CD4-positive, CD25-positive, alpha-beta regulatory T cell (primary cell): ENCODE measurements around the gene TTC27. TPM values are rescaled to one million over a fixed set of nuclear protein-coding genes. Genes with fewer than 3 reads are reported as not detected.
A peak's percentile ranks its signal among the peaks of the same experiment; 100 is the strongest.
"Not testable (repeated sequence)": the region's sequence is repeated elsewhere in the genome, so short reads cannot be mapped to it uniquely, and the experiment has no call there.

Experiments used
- ATAC-seq, 2 donors: fragments of 150-1000 bp; cut with Tn5 transposase; one replicate each; pipeline ENCODE4 v1.10.0; 2021; ENCODE audit warnings: low read depth in 2 of 2, moderate number of reproducible peaks in 2 of 2, moderate library complexity in 1 of 2
- DNase-seq, 3 donors: peaks; one replicate each; pipeline versions ENCODE4 v3.0.0 to v3.0.0-alpha.2; 2012 to 2022; ENCODE audit warnings: mixed read lengths in 1 of 3
- H3K27ac ChIP-seq: one replicate; pipeline ENCODE4 v1.7.0; 2013; ENCODE audit warnings: mild to moderate bottlenecking, low read length; ENCODE audit not compliant: insufficient read depth, poor library complexity, severe bottlenecking
- H3K27me3 ChIP-seq: one replicate; pipeline ENCODE4 v1.7.0; 2013; ENCODE audit warnings: low read length; ENCODE audit not compliant: control insufficient read depth, insufficient read depth
- H3K36me3 ChIP-seq: one replicate; pipeline ENCODE4 v1.7.0; 2013; ENCODE audit warnings: mild to moderate bottlenecking, low read length, moderate library complexity; ENCODE audit not compliant: control insufficient read depth, insufficient read depth
- H3K4me1 ChIP-seq: 2 replicates; pipeline ENCODE4 v1.7.0; 2013; ENCODE audit warnings: mild to moderate bottlenecking, low read length; ENCODE audit not compliant: insufficient read depth, control insufficient read depth, poor library complexity, severe bottlenecking
- H3K4me3 ChIP-seq: one replicate; pipeline ENCODE4 v1.7.0; 2013; ENCODE audit warnings: low read depth, mild to moderate bottlenecking, low read length, moderate library complexity
- H3K9me3 ChIP-seq, 2 experiments: 1 replicate in 1 of 2; 2 replicates in 1 of 2; pipeline ENCODE4 v1.7.0; 2013; ENCODE audit warnings: low read length in 2 of 2, mild to moderate bottlenecking in 1 of 2, moderate library complexity in 1 of 2; ENCODE audit not compliant: control insufficient read depth in 2 of 2
- H3K27ac Mint-ChIP-seq, 3 donors: one replicate each; pipeline ENCODE4 v1.8.0; 2020 to 2022; ENCODE audit warnings: mild to moderate bottlenecking in 3 of 3, mixed read lengths in 3 of 3, moderate library complexity in 2 of 3
- H3K27me3 Mint-ChIP-seq: one replicate; pipeline ENCODE4 v1.8.0; 2022; ENCODE audit warnings: mild to moderate bottlenecking, mixed read lengths
- H3K36me3 Mint-ChIP-seq: one replicate; pipeline ENCODE4 v1.8.0; 2020; ENCODE audit warnings: mixed read lengths
- H3K4me1 Mint-ChIP-seq, 4 donors: one replicate each; pipeline ENCODE4 v1.8.0; 2020 to 2022; ENCODE audit warnings: mixed read lengths in 4 of 4, mild to moderate bottlenecking in 1 of 4
- H3K4me3 Mint-ChIP-seq, 4 donors: one replicate each; pipeline ENCODE4 v1.8.0; 2020 to 2022; ENCODE audit warnings: mild to moderate bottlenecking in 4 of 4, mixed read lengths in 4 of 4, moderate library complexity in 3 of 4
- H3K9me3 Mint-ChIP-seq, 7 donors: one replicate each; pipeline ENCODE4 v1.8.0; 2020 to 2022; ENCODE audit warnings: mixed read lengths in 7 of 7, mild to moderate bottlenecking in 3 of 7, moderate library complexity in 2 of 7
- polyA plus RNA-seq, 4 donors: library from polyadenylated mRNA; unstranded; fragments of 300-500 nt; fragmentation: Illumina TruSeq; gene quantifications; one replicate each; pipeline ENCODE4 v1.2.3, GENCODE V29; 2021
- total RNA-seq: library from RNA; stranded (reverse); gene quantifications from one replicate; pipeline ENCODE4 v1.2.3, GENCODE V29; 2022

Gene TTC27
- total and polyA plus RNA-seq, 5 donors from 2014 or later = 18.6 to 25.5 (median 23.6) TPM

DNA sequence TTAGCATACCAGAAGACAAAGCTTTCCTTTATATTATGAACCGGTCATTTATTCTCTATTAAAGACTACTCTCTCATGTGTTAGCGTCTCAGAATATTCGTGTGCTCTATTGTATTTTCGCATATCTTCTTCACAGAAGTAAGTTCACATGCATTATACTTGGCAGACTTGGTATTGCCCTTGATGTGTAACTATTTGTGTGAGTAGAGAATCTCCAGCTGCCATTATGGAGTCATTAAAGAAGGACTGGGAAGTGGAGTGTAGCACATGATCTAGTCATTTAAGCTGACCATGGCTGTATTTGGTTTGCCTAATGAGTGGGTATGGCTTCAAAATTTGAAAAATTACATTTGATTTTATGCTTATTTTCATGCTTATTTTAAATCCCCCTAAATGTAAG, 92.9 kb downstream of the TTC27 start:
- Mint-ChIP-seq H3K4me1 (peaks cover 10 to 27% (median 11%) of the 10 kb centered on the region in 4 donors), H3K36me3 (peaks cover 44% of the 10 kb centered on the region), H3K4me3 (no peak overlapping the region), H3K27me3 (no peaks in the 10 kb centered on the region), H3K27ac (no peak overlapping the region), H3K9me3 (peaks cover 0 to 9% (median 0%) of the 10 kb centered on the region in 7 donors)
- ATAC-seq = no peak
- Histone ChIP-seq H3K4me3 (no peak overlapping the region), H3K36me3 (peaks cover 4% of the 10 kb centered on the region), H3K27me3 (no peaks in the 10 kb centered on the region), H3K9me3 (peaks cover 0 to 1% of the 10 kb centered on the region in 2 experiments), H3K27ac (no peak overlapping the region), H3K4me1 (no peaks in the 10 kb centered on the region)
- no peak for DNase-seq

DNA sequence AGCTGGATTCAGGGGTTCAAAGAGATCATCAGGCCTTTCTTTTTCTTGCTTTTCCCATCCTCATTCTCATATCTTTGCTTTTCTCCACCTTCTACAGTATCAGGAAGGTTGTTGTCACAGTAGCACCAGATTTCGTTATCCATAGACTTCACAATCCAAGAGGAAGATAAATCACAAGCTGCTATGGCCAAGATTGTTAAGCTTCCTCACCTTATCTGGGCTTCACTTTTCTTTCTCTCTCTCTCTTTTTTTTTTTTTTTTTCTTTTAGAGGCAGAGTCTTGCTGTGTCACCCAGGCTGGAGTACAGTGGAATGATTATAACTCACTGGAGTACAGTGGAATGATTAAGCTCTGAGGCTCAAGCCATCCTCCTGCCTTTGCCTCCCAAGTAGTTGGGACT, 93.5 kb downstream of the TTC27 start:
- H3K4me1 Mint-ChIP-seq = peaks cover 6 to 24% (median 7%) of the 10 kb centered on the region in 4 donors
- H3K27me3 Mint-ChIP-seq = no peaks in the 10 kb centered on the region
- ATAC-seq (no peak), DNase-seq (no peak)
- Histone ChIP-seq H3K27ac (no peak overlapping the region), H3K4me3 (no peak overlapping the region), H3K9me3 (peaks cover 0 to 1% of the 10 kb centered on the region in 2 experiments), H3K36me3 (peaks cover 4% of the 10 kb centered on the region), H3K27me3 (no peaks in the 10 kb centered on the region), H3K4me1 (no peaks in the 10 kb centered on the region)
- H3K4me3 Mint-ChIP-seq = no peak overlapping the region
- H3K36me3 Mint-ChIP-seq = peaks cover 47% of the 10 kb centered on the region
- peaks cover 0 to 10% (median 0%) of the 10 kb centered on the region in 7 donors for H3K9me3 Mint-ChIP-seq
- H3K27ac Mint-ChIP-seq = no peak overlapping the region

DNA sequence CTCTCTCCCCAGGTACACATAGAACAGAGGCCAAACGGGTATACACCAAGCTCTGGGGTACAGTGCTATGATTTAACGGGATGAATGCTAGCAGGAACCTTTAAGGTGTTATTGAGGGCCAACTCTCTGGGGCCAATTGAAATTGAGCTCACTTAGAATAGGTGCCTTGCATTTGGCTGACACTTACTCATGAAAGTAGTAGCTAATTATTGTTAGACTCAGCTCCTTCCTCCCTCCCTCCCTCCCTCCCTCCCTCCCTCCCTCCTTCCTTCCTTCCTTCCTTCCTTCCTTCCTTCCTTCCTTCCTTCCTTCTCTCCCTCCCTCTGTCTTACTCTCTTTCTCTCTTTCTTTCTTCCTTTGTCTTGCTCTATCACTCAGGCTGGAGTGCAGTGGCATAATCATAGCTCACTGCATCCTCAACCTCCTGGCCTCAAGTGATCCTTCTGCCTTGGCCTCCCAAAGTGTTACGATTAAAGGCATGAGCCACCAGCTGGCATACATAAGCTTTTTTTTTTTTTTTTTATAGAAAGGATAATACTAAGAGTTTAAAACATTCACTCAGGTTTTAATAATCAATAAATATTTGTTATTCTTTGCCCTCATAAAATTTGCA, 95.7 kb downstream of the TTC27 start:
- DNase-seq (no peak), ATAC-seq (no peak)
- Histone ChIP-seq H3K4me1 (no peaks in the 10 kb centered on the region), H3K27ac (no peak overlapping the region), H3K4me3 (no peak overlapping the region), H3K27me3 (no peaks in the 10 kb centered on the region), H3K9me3 (peaks cover 0 to 1% of the 10 kb centered on the region in 2 experiments), H3K36me3 (peaks cover 4% of the 10 kb centered on the region)
- Mint-ChIP-seq H3K27me3 (no peaks in the 10 kb centered on the region), H3K27ac (peak overlapping the region in 1 of 3 donors; percentile 8), H3K9me3 (peaks cover 0 to 12% (median 0%) of the 10 kb centered on the region in 7 donors), H3K36me3 (peaks cover 47% of the 10 kb centered on the region), H3K4me3 (peak overlapping the region in 1 of 4 donors; percentile 50), H3K4me1 (peaks cover 0 to 21% (median 7%) of the 10 kb centered on the region in 4 donors)

DNA sequence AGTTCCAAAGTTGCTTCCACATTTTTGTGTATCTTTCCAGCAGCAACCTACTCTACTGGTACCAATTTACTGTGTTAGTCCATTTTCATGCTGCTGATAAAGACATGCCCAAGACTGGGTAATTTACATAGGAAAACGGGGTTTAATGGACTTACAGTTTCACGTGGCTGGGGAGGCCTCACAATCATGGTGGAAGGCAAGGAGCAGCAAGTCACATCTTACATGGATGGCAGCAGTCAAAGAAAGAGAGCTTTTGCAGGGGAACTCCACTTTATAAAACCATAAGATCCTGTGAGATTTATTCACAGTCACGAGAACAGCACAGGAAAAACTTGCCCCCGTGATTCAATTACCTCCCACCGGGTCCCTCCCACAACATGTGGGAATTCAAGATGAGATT, 98.8 kb downstream of the TTC27 start:
- DNase-seq, H3K9me3 ChIP-seq, H3K36me3 ChIP-seq, H3K27me3 ChIP-seq, H3K4me3 ChIP-seq, H3K27me3 Mint-ChIP-seq, H3K4me3 Mint-ChIP-seq, H3K27ac ChIP-seq, H3K4me1 ChIP-seq, ATAC-seq, H3K27ac Mint-ChIP-seq: not testable (repeated sequence)
- peaks cover 54% of the 10 kb centered on the region for H3K36me3 Mint-ChIP-seq
- H3K4me1 Mint-ChIP-seq = peaks cover 0 to 11% (median 5%) of the 10 kb centered on the region in 4 donors
- H3K9me3 Mint-ChIP-seq = peaks cover 0 to 12% (median 0%) of the 10 kb centered on the region in 7 donors

DNA sequence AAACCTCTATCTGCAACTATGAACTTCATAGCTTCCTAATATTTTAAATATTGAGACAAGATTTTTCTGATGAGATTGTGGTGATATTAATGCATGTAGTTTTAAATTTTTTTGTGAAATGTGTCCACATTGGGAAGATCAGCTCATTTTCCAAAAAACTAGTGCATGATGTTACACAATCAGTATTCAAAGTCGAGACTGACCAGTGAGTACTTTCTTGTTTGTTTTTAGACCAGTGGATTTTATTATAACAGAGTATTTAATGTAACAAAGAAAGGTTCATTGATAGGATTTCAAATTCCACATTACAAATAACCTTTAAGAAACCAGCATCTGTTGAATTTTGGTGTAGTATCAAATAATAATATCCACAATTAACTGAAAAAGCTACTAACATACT, 99.3 kb downstream of the TTC27 start:
- Histone ChIP-seq H3K36me3 (peaks cover 4% of the 10 kb centered on the region), H3K27me3 (no peaks in the 10 kb centered on the region), H3K9me3 (peaks cover 0 to 1% of the 10 kb centered on the region in 2 experiments), H3K4me3 (no peak overlapping the region), H3K27ac (no peak overlapping the region), H3K4me1 (no peaks in the 10 kb centered on the region)
- ATAC-seq (no peak), DNase-seq (no peak)
- H3K4me3 Mint-ChIP-seq = no peak overlapping the region
- H3K36me3 Mint-ChIP-seq = peaks cover 52% of the 10 kb centered on the region
- H3K9me3 Mint-ChIP-seq = peaks cover 0 to 12% (median 0%) of the 10 kb centered on the region in 7 donors
- H3K4me1 Mint-ChIP-seq = peaks cover 0 to 13% (median 5%) of the 10 kb centered on the region in 4 donors
- no peak overlapping the region for H3K27ac Mint-ChIP-seq
- H3K27me3 Mint-ChIP-seq = no peaks in the 10 kb centered on the region

DNA sequence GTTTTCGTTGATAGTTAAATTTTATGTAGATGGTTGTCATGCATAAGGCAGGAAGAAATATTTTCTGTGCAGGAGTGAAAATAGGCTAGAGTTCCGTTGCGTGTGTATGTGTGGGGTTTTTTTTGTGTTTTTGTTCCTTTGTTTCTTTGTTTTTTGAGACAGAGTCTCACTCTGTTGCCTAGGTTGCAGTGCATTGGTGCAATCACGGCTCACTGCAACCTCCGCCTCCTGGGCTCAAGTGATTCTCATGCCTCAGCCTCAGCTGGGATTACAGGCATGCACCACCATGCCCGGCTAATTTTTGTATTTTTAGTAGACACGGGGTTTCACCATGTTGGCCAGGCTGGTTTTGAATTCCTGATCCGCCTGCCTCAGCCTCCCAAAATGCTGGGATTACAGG, 103.1 kb downstream of the TTC27 start:
- not testable (repeated sequence) for H3K27me3 ChIP-seq, H3K9me3 Mint-ChIP-seq, H3K4me3 ChIP-seq, ATAC-seq, DNase-seq, H3K27ac Mint-ChIP-seq, H3K4me1 Mint-ChIP-seq, H3K4me1 ChIP-seq, H3K9me3 ChIP-seq, H3K27me3 Mint-ChIP-seq, H3K36me3 ChIP-seq, H3K4me3 Mint-ChIP-seq, H3K27ac ChIP-seq
- peaks cover 37% of the 10 kb centered on the region for H3K36me3 Mint-ChIP-seq

DNA sequence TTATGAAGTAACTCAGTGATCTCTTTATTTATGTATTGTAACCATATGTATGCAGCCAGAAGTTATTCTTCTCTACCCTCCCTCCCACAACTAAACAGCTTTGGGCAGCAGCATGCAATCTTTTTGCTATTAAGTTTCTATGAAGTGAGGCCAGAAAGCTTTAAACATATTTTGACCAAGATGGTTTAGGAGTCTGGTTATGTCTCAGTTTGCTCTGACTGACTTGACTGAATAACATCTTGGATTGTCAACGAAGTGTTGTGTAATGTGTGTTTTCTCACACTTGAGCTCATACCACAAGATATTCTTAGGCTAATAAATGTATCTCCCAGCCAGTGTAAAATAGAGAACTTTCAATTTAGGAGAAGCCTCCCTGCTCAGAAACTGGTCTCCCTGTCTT, 104.3 kb downstream of the TTC27 start:
- no peak for ATAC-seq
- H3K4me1 ChIP-seq = no peaks in the 10 kb centered on the region
- Mint-ChIP-seq H3K9me3 (no peaks in the 10 kb centered on the region), H3K27me3 (no peaks in the 10 kb centered on the region), H3K4me1 (peaks cover 0 to 7% (median under 1%) of the 10 kb centered on the region in 4 donors), H3K4me3 (no peak overlapping the region), H3K27ac (no peak overlapping the region), H3K36me3 (peaks cover 38% of the 10 kb centered on the region)
- no peak overlapping the region for H3K27ac ChIP-seq
- H3K36me3 ChIP-seq = peaks cover 2% of the 10 kb centered on the region
- H3K4me3 ChIP-seq = no peak overlapping the region
- no peaks in the 10 kb centered on the region for H3K9me3 ChIP-seq
- no peaks in the 10 kb centered on the region for H3K27me3 ChIP-seq
- DNase-seq = no peak

DNA sequence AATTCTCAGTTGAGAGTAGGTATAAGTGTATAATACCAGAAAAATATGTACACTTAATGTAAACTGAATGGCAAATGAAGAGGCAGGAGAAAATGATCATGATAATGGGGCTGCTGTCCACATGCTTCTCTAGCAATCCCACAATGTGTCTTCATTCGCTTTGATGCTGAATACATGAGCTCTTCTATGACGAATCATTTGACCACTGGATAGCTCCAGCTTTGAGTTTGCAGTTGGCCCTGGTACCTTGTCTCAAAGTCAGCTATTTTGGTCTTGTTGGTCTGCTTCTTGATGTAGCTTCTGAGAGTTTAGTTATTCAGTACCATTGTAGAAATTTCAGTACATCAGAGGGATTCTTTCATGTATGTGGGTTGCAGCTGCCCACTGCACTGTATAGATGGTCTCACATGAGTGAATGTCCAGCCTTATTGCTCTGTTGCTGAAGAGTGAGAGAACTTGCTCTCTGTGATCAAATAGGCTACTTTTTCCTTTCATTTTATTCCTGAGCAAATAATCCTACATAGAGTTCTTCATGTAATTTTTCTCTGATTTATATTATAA, 105.1 kb downstream of the TTC27 start:
- peaks cover 0 to 7% (median under 1%) of the 10 kb centered on the region in 4 donors for H3K4me1 Mint-ChIP-seq
- peaks cover 42% of the 10 kb centered on the region for H3K36me3 Mint-ChIP-seq
- no peaks in the 10 kb centered on the region for H3K27me3 Mint-ChIP-seq
- Histone ChIP-seq H3K4me1 (no peaks in the 10 kb centered on the region), H3K27me3 (no peaks in the 10 kb centered on the region), H3K9me3 (no peaks in the 10 kb centered on the region), H3K4me3 (no peak overlapping the region), H3K36me3 (peaks cover 9% of the 10 kb centered on the region), H3K27ac (no peak overlapping the region)
- no peak overlapping the region for H3K27ac Mint-ChIP-seq
- H3K4me3 Mint-ChIP-seq = no peak overlapping the region
- ATAC-seq (no peak), DNase-seq (no peak)
- no peaks in the 10 kb centered on the region for H3K9me3 Mint-ChIP-seq
